Fibroblast of villous mesenchyme (primary cell): Measurements from ENCODE around the gene MESP2. TPM values are rescaled to one million over a fixed set of nuclear protein-coding genes. Genes with fewer than 3 reads are reported as not detected.

Source experiments
- DNase-seq: peaks from one replicate; pipeline ENCODE4 v3.0.0-alpha.2; 2010; ENCODE audit warnings: low read depth
- H3K4me3 ChIP-seq: 2 replicates; pipeline ENCODE4 v1.5.1; 2011; ENCODE audit warnings: low read depth, mild to moderate bottlenecking, low read length
- total RNA-seq: library from RNA; depleted of rRNA; stranded (reverse); fragments of >200 nt; gene quantifications from 2 replicates; pipeline ENCODE4 v1.2.3, GENCODE V29; 2012
- TF ChIP-seq, protein P1 (sequence below): IDR thresholded peaks from 2 replicates; pipeline ENCODE4 v1.5.1; 2012; ENCODE audit warnings: low read depth, mild to moderate bottlenecking, low read length; ENCODE audit not compliant: insufficient read depth

Gene MESP2
- total RNA-seq, 1 donor: 0.43 TPM

DNA sequence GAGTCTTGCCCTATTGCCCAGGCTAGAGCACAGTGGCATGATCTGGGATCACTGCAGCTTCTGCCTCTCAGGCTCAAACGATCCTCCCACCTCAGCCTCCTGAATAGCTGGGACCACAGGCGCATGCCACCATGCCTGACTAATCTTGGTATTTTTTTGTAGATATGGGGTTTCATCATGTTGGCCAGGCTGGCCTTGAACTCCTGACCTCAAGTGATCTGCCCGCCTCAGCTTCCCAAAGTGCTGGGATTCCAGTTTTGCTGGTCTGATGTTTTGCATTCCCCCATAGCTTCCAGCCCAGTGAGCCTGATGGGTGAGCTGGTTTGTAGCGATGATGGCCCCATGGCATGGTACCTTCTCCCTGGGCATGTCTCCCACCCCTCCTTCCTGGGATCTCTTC is 20.4 kb upstream of the MESP2 start:
- H3K4me3 ChIP-seq: no peak overlapping the region
- no peak for DNase-seq
- TF ChIP-seq, protein P1, sequence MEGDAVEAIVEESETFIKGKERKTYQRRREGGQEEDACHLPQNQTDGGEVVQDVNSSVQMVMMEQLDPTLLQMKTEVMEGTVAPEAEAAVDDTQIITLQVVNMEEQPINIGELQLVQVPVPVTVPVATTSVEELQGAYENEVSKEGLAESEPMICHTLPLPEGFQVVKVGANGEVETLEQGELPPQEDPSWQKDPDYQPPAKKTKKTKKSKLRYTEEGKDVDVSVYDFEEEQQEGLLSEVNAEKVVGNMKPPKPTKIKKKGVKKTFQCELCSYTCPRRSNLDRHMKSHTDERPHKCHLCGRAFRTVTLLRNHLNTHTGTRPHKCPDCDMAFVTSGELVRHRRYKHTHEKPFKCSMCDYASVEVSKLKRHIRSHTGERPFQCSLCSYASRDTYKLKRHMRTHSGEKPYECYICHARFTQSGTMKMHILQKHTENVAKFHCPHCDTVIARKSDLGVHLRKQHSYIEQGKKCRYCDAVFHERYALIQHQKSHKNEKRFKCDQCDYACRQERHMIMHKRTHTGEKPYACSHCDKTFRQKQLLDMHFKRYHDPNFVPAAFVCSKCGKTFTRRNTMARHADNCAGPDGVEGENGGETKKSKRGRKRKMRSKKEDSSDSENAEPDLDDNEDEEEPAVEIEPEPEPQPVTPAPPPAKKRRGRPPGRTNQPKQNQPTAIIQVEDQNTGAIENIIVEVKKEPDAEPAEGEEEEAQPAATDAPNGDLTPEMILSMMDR: no peak

- H3K4me3 ChIP-seq: no peak overlapping the region
- no peak for DNase-seq
- TF ChIP-seq, protein P1: no peak
Observed at GRCh38 chr15:89756897-89757296, 19.2 kb upstream of the MESP2 start.

DNA sequence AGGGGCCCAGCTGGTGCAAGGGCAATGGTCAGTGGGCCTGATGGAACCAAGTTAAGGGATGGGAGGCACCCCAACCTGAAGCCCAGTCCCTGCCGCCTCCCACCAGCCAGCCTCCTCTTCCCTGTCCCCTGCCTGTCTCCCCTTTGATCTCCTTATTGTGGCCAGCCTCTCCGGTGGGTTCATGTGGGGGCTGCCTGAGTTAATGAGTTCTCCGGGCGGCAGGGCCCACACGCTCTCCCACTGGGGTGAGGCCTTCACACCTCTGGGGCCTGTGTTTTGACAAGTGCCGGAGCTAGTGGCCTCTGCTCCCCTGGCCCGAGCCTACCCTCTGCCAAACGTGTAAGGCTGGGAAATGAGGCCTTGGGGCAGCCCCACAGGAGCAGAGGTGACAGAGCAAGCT is 17.8 kb upstream of the MESP2 start:
- TF ChIP-seq, protein P1: no peak
- H3K4me3 ChIP-seq: no peak overlapping the region
- no peak for DNase-seq

DNA sequence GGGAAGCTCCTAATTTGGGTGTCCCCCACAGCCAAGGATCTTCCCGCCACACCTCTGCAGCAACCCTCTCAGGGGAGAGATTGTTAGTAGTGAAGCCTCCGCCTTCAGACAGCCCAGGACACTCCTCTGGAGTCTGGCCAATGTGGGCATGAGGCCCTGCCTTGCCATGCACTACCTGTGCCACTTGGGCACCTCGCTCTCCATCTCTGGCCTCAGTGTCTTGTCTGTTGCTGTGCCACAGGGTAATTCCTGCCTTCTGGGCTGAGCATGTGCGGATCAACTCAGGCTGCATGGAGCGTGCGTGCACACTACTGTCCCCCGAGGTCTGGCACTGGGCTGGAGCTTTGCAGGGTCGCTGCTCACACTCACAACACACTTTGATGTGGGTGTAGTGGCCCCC is 17.2 kb upstream of the MESP2 start:
- DNase-seq: no peak
- TF ChIP-seq, protein P1: no peak
- H3K4me3 ChIP-seq: no peak overlapping the region

DNA sequence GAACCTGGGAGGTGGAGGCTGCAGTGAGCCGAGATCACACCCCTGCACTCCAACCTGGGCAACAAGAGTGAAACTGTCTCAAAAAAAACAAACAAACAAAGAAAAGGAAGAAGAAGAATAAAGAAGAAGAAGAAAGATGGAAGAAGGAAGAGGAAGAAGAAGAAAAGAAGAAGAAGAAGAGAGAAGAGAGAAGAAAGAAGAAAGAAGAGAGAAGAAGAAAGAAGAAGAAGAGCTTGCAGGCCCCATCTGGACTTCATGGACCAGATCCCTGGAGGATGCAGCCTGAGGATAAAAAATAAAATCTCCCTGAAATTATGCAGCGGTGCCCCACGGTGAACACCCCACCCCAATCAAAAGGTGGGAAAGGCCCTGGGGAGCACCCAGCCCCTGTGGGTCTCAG is 16.3 kb upstream of the MESP2 start:
- no peak overlapping the region for H3K4me3 ChIP-seq
- TF ChIP-seq, protein P1: no peak
- DNase-seq: no peak

DNA sequence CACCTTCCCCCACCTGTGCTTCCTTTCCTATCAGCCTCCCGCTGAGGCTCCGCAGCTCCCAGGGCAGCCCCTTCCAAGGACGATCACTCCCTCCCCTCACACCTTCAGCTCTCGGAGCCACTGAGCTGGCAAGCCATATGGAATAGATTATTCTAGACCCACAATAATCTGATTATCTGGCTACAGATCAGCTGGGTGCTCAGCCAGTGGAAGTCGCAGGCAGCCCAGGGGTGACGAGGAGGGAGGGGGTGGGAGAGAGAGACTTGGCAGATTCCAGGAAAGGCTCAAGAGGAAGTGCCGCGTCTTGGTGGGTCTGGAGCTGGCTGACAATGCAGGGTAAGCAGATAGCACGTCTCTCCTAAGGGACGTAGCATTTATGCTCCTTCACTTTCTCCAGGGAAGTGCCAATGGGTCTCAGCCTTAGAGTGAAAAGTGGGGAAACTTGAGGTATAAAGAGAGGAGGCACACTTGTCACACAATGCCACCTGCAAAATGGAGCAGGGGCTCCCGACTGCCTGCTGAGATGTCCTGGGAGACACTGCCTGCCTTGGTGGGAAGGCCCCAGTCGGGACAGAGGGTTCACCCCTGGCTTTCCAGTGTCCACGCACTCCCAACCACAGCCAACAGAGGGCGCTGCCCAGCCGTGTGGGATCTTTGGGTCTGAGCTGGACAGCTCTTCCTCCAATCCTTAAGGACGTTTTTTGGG is 15.7 kb upstream of the MESP2 start:
- DNase-seq: peak; percentile 73
- TF ChIP-seq, protein P1: peak; percentile 99
- H3K4me3 ChIP-seq: no peak overlapping the region
